AG10803 (cell line): ENCODE measurements around the gene FHIT.

Source experiments
- DNase-seq: peaks from one replicate; pipeline ENCODE4 v3.0.0; 2010; ENCODE audit warnings: low read depth
- H3K4me3 ChIP-seq: 2 replicates; pipeline ENCODE4 v1.5.1; 2011; ENCODE audit warnings: mild to moderate bottlenecking, low read length, control low read depth
- TF ChIP-seq, protein P1 (sequence below): conservative IDR thresholded peaks from 2 replicates; pipeline ENCODE4 v1.5.1; 2011; ENCODE audit warnings: mild to moderate bottlenecking, low read length, control low read depth, inconsistent platforms

FHIT gene

DNA sequence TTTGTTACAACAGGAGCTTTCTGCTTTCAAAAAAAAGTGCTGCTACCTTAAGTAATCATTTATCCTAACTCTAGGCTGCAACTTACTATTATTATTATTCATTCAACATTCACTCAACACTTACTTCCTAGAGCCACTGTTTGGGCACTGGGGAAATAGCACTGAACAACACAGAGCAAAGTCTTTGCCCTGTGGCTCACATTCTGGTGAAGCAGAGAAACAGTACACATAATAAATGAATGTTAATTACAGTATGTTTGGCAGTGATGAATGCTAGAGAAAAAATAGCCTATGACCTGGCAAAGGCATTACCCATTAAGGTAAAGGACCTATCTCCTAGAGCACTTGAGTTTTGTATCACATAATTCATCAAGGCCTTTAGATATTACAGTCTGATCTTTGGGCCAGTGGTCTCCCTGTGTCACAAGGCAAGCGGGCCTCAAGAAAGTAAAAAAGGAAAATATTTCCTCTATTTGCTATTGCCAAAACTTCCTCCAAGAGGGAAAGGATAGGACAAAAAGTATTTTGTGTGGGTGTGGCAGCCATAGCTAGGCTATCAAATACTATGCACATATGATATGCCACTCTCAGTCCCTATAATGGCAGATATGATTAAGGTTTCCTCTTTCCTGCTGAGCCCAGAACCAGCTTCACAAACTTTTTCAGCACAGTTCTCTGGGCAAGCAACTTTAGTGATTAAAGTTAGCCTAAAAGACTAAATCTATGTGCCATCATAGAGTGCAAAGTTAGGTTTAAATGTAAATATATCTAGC lies 142.8 kb downstream of the FHIT start:
- no peak overlapping the region for H3K4me3 ChIP-seq
- TF ChIP-seq, protein P1, sequence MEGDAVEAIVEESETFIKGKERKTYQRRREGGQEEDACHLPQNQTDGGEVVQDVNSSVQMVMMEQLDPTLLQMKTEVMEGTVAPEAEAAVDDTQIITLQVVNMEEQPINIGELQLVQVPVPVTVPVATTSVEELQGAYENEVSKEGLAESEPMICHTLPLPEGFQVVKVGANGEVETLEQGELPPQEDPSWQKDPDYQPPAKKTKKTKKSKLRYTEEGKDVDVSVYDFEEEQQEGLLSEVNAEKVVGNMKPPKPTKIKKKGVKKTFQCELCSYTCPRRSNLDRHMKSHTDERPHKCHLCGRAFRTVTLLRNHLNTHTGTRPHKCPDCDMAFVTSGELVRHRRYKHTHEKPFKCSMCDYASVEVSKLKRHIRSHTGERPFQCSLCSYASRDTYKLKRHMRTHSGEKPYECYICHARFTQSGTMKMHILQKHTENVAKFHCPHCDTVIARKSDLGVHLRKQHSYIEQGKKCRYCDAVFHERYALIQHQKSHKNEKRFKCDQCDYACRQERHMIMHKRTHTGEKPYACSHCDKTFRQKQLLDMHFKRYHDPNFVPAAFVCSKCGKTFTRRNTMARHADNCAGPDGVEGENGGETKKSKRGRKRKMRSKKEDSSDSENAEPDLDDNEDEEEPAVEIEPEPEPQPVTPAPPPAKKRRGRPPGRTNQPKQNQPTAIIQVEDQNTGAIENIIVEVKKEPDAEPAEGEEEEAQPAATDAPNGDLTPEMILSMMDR = no peak
- no peak for DNase-seq

DNA sequence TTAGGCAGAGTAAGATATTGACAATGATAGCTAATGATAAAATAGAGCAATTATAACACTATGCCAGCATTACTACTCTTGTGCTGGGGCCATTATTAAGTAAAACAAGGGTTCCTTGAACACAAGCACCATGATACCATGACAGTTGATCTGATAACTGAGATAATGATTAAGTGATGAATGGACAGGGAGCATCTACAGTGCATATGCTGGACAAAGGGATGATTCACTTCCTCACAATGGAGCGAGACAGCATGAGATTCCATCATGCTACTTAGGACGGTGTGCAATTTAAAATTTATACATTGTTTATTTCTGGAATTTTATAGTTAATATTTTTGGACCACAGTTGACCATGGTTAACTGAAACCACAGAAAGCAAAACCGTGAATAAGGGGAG lies 156.6 kb downstream of the FHIT start:
- no peak overlapping the region for H3K4me3 ChIP-seq
- DNase-seq = no peak

DNA sequence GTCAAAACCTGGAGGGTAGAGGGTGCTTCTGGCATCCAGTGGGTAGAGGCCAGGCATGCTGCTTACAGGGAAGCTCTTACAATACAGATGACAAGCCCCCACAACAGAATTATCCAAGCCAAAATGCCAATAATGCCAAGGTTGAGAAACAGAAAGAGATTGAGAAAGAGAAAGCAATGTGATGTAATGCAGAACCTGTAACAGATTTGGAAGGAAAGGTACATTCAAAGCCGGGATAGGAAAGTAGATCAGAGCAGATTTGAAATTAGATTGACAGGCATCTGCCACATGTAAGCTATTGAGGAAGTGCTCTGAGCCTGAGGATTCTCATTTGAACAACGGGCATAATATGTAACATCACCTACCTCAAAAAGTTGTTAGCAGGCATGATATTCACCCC lies 157.9 kb downstream of the FHIT start:
- TF ChIP-seq, protein P1 = no peak
- H3K4me3 ChIP-seq = no peak overlapping the region
- DNase-seq = no peak

More for the DNA sequence above, 156.6 kb downstream of the FHIT start:
- TF ChIP-seq, protein P1 = no peak

DNA sequence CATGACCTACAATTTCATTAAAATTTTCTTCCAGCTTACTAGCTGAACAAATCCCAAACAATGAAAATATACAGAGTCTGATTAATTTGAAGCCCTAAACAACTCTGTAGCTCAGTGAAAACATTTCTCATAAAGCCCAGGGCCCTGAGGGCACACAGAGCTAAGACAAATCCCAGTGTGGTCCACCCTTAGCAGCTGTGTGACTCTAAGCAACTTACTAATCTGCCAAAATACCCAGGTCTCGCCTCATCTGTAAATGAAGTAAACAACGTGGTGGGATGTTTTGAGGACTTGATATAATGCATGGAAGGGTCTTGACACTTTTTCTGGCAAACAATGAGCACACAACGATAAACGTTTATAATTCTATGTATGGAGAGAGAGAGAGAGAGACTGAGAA lies 158.4 kb downstream of the FHIT start:
- TF ChIP-seq, protein P1 = no peak
- no peak overlapping the region for H3K4me3 ChIP-seq

DNA sequence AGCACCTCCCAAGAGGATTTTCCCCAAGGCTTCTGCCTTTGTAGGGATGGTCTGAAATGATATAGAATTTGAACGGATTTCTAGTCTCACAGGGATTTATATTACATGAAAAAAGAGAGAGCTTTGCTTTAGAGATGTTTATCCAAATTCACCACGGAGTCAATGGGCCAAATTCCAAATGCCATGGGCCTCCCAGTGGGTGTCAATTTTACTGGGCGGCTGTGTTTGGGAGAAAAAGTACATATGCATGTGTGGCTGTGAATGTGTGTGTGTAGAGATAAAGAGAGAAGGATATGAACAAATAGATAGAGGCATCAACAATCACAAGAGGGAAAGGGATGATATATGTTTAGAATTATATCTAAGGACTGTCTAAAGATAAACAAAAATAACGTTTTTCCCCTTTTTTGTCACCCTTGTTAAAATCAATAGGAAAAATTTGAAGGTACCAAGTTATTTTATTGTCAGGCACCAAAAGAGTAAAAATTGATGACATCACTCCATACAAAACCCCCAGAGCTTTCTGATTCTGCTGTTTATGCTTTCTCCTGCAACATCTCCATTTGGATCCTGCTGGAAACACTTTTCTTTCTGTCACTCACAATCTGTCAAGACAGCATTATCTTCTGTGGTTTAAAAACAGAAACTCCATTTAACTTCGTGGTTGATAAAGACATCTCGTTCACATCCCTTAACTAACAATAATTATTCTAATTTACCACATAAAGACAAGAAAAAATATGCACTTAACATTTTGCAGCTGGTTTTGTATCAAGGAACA lies 160.7 kb downstream of the FHIT start:
- H3K4me3 ChIP-seq = no peak overlapping the region
- TF ChIP-seq, protein P1 = no peak
- DNase-seq = no peak

More for the DNA sequence above, 158.4 kb downstream of the FHIT start:
- no peak for DNase-seq

DNA sequence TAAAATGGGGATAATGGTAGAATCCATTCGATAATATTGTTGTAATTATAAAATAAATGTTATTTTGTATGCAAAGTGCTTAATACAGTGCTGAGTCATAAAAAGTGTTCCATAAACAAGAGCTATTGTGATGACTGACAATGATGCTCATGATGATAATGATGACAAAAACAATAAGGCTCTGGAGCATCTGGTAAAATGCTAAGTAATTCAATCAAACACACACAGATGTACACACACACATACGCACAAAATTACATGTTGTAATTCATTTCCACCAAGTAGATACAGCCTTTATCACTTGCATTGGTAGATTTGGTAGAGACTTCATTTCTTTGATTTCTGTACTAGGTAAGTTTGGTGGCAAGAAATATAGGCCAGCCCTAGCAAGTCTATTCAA lies 163.8 kb downstream of the FHIT start:
- no peak for DNase-seq
- TF ChIP-seq, protein P1 = no peak
- no peak overlapping the region for H3K4me3 ChIP-seq

DNA sequence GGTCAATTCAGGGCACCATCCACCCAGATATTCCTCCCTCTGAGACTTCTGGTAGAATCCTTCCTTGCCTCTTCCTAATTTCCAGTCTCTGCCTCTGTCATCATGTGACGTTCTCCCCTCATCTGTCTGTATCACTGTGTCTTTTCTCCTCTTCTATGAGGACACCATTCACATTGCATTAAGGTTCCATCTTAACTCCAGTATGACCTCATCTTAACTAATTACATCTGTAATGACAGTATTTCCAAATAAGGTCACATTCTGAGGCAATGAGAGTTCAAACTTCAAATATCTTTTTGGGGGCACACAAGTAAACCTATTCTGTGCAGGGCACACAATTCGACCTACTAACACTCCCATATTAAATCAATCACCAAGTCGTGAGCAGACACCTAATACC lies 169.7 kb downstream of the FHIT start:
- TF ChIP-seq, protein P1 = no peak
- no peak for DNase-seq
- no peak overlapping the region for H3K4me3 ChIP-seq
